ENCODE measurements around the gene NDST4.

- no peak for TF ChIP-seq CTCF (IDR thresholded peaks at IDR 0.05; ENCODE audit: low read depth, low read length, poor library complexity, severe bottlenecking)
- TF ChIP-seq EZH2phosphoT487 (IDR thresholded peaks at IDR 0.05; ENCODE audit: borderline replicate concordance, low read length), result no peak
These were observed 115.1 kb downstream of the NDST4 start for GRCh38 chr4:114998316-114998715.

All from DOHH2 (cell line).